IMR-90 (cell line): ENCODE results near the gene SNX33. TPM values are rescaled to one million over a fixed set of nuclear protein-coding genes. Genes with fewer than 3 reads are reported as not detected.

Experiments
- polyA plus RNA-seq, 3 experiments: library from polyadenylated mRNA; depleted of rRNA; stranded (reverse); fragments of >200 nt; gene quantifications; 2 replicates each; pipeline ENCODE4 v1.2.3, GENCODE V29; 2012; ENCODE audit warnings: low replicate concordance in 1 of 3
- total RNA-seq: library from RNA; depleted of rRNA; stranded (reverse); fragments of >200 nt; gene quantifications from 2 replicates; pipeline ENCODE4 v1.2.3, GENCODE V29; 2012; rRNA removed

SNX33 gene
- total and polyA plus RNA-seq, 2 of the 4 experiments (the other 2 are of a cell fraction) = 12.7 to 14.6 TPM

Other genes with a start within 250 kb of the SNX33 start
- 25.6 and 31.5 TPM in 2 replicates for gene SIN3A, start 196.2 kb upstream of the SNX33 start, total RNA-seq
- gene SIN3A, start 196.2 kb upstream of the SNX33 start, polyA plus RNA-seq (2012; rRNA removed) = 21.2 and 25.3 TPM in 2 replicates
- 20.0 and 26.5 TPM in 2 replicates for gene PTPN9, start 68.6 kb upstream of the SNX33 start, total RNA-seq
- 26.3 and 38.9 TPM in 2 replicates for gene PTPN9, start 68.6 kb upstream of the SNX33 start, polyA plus RNA-seq (2012; rRNA removed)
- gene SNUPN, start 22.2 kb upstream of the SNX33 start, total RNA-seq = 23.8 and 28.6 TPM in 2 replicates
- gene SNUPN, start 22.2 kb upstream of the SNX33 start, polyA plus RNA-seq (2012; rRNA removed) = 21.8 and 24.1 TPM in 2 replicates
- 42.1 and 84.7 TPM in 2 replicates for gene IMP3, start 7.7 kb upstream of the SNX33 start, total RNA-seq
- gene IMP3, start 7.7 kb upstream of the SNX33 start, polyA plus RNA-seq (2012; rRNA removed) = 55.6 and 59.3 TPM in 2 replicates
- 12.4 and 14.7 TPM in 2 replicates for gene CSPG4, start 64.9 kb downstream of the SNX33 start, total RNA-seq
- 28.4 and 35.6 TPM in 2 replicates for gene CSPG4, start 64.9 kb downstream of the SNX33 start, polyA plus RNA-seq (2012; rRNA removed)
- gene UBE2Q2, start 195.5 kb downstream of the SNX33 start, total RNA-seq = 28.9 and 44.2 TPM in 2 replicates
- gene UBE2Q2, start 195.5 kb downstream of the SNX33 start, polyA plus RNA-seq (2012; rRNA removed) = 14.0 and 18.0 TPM in 2 replicates